Endodermal cell (in vitro differentiated cells): ENCODE measurements around the gene TLL1. TPM values are rescaled to one million over a fixed set of nuclear protein-coding genes. Genes with fewer than 3 reads are reported as not detected.

Source experiments
- DNase-seq: peaks from one replicate; pipeline ENCODE4 v3.0.0-alpha.2; 2017
- H3K27ac ChIP-seq: 2 replicates; pipeline ENCODE4 v1.5.1; 2013; ENCODE audit warnings: mild to moderate bottlenecking, low read depth, low read length, moderate library complexity
- H3K27me3 ChIP-seq: 2 replicates; pipeline ENCODE4 v1.6.1; 2013; ENCODE audit warnings: mild to moderate bottlenecking, low read length, moderate library complexity; ENCODE audit not compliant: insufficient read depth, control insufficient read depth, poor library complexity, severe bottlenecking
- H3K36me3 ChIP-seq: 2 replicates; pipeline ENCODE4 v1.7.0; 2013; ENCODE audit warnings: mild to moderate bottlenecking, low read length, moderate library complexity; ENCODE audit not compliant: control insufficient read depth, insufficient read depth
- H3K4me1 ChIP-seq: one replicate; pipeline ENCODE4 v1.7.0; 2013; ENCODE audit warnings: low read length; ENCODE audit not compliant: control insufficient read depth, insufficient read depth
- H3K4me3 ChIP-seq: 2 replicates; pipeline ENCODE4 v1.5.1; 2013; ENCODE audit warnings: mild to moderate bottlenecking, low read length, moderate library complexity
- H3K9ac ChIP-seq: 2 replicates; pipeline ENCODE4 v1.6.1; 2013; ENCODE audit warnings: mild to moderate bottlenecking, low read length, moderate library complexity; ENCODE audit not compliant: poor library complexity, severe bottlenecking; ENCODE audit errors: extremely low read depth
- H3K9me3 ChIP-seq: 2 replicates; pipeline ENCODE4 v1.6.1; 2013; ENCODE audit warnings: mild to moderate bottlenecking, low read length, moderate library complexity; ENCODE audit not compliant: control insufficient read depth
- H3K27ac Mint-ChIP-seq: 2 replicates; pipeline ENCODE4 v1.8.0; 2020; ENCODE audit warnings: mixed read lengths
- H3K27me3 Mint-ChIP-seq: 2 replicates; pipeline ENCODE4 v1.8.0; 2021; ENCODE audit warnings: mild to moderate bottlenecking, mixed read lengths; ENCODE audit not compliant: insufficient read depth
- H3K36me3 Mint-ChIP-seq: 2 replicates; pipeline ENCODE4 v1.8.0; 2020; ENCODE audit warnings: low read depth, mixed read lengths
- H3K4me1 Mint-ChIP-seq: 2 replicates; pipeline ENCODE4 v1.8.0; 2020; ENCODE audit warnings: mixed read lengths
- H3K4me3 Mint-ChIP-seq: 2 replicates; pipeline ENCODE4 v1.8.0; 2020; ENCODE audit warnings: mild to moderate bottlenecking, moderate library complexity, mixed read lengths
- H3K9me3 Mint-ChIP-seq: 2 replicates; pipeline ENCODE4 v1.8.0; 2020; ENCODE audit warnings: mild to moderate bottlenecking, mixed read lengths
- CTCF ChIP-seq: fragments of 200-600 bp; sonication (generic); conservative IDR thresholded peaks from 2 replicates; pipeline ENCODE4 v1.5.0; 2021; ENCODE audit warnings: antibody characterized with exemption, mild to moderate bottlenecking
- WGBS, 2 experiments: methylation state at CpG; one replicate each; pipeline versions ENCODE4 v1.1.5 to v1.1.7; 2013; ENCODE audit warnings: missing lambda C conversion rate in 2 of 2, mixed read lengths in 1 of 2; ENCODE audit not compliant: insufficient coverage in 1 of 2, insufficient read length in 1 of 2; 5-methylcytosine and 5-hydroxymethylcytosine counted together
- total RNA-seq, 2 donors: library from RNA; stranded (reverse); fragmentation: NEBNext Ultra II Directional in 1 of 2; extraction: Animal tissue kit (Norgen Biotek cat#: 25700) in 1 of 2; gene quantifications; 2 replicates in 1 of 2; 3 replicates in 1 of 2; pipeline ENCODE4 v1.2.1, GENCODE V29; 2021

The TLL1 gene
- total RNA-seq, 2 donors from 2014 or later: 0.18 to 3.8 TPM

GRCh38 chr4:166066936-166067335, 193.9 kb downstream of the TLL1 start:
- Histone ChIP-seq H3K9me3 (no peaks in the 10 kb centered on the region), H3K4me1 (no peaks in the 10 kb centered on the region), H3K4me3 (no peak overlapping the region), H3K36me3 (no peaks in the 10 kb centered on the region), H3K9ac (no peak overlapping the region), H3K27me3 (no peaks in the 10 kb centered on the region), H3K27ac (no peak overlapping the region)
- Mint-ChIP-seq H3K4me1 (no peaks in the 10 kb centered on the region), H3K4me3 (no peak overlapping the region), H3K9me3 (peaks cover 5% of the 10 kb centered on the region), H3K27ac (no peak overlapping the region), H3K36me3 (peaks cover 3% of the 10 kb centered on the region), H3K27me3 (no peaks in the 10 kb centered on the region)
- no CpG with 5 or more reads among the region's 1 CpG for whole genome bisulfite sequencing, 2 experiments
- no peak for TF ChIP-seq CTCF
- no peak for DNase-seq

GRCh38 chr4:166067915-166068314, 194.9 kb downstream of the TLL1 start:
- no peaks in the 10 kb centered on the region for H3K27me3 ChIP-seq
- DNase-seq: no peak
- H3K4me1 ChIP-seq: no peaks in the 10 kb centered on the region
- no peaks in the 10 kb centered on the region for H3K36me3 ChIP-seq
- 95% methylated on average over 1 of the region's 1 CpG; no CpG with 5 or more reads in 1 of the 2 experiments for WGBS, 2 experiments
- no peak for TF ChIP-seq CTCF
- Mint-ChIP-seq H3K4me3 (no peak overlapping the region), H3K9me3 (no peaks in the 10 kb centered on the region), H3K4me1 (no peaks in the 10 kb centered on the region), H3K27me3 (no peaks in the 10 kb centered on the region), H3K36me3 (no peaks in the 10 kb centered on the region), H3K27ac (no peak overlapping the region)
- H3K9ac ChIP-seq: no peak overlapping the region
- H3K27ac ChIP-seq: no peak overlapping the region
- H3K9me3 ChIP-seq: no peaks in the 10 kb centered on the region
- no peak overlapping the region for H3K4me3 ChIP-seq

GRCh38 chr4:166073783-166074182, 200.7 kb downstream of the TLL1 start:
- WGBS, 2 experiments: 92 to 93% methylated on average over 3 to 6 of the region's 6 CpGs
- no peak overlapping the region for H3K27ac Mint-ChIP-seq

More at GRCh38 chr4:166073783-166074182, 200.7 kb downstream of the TLL1 start:
- H3K9me3 Mint-ChIP-seq: no peaks in the 10 kb centered on the region
- H3K36me3 Mint-ChIP-seq: no peaks in the 10 kb centered on the region
- no peaks in the 10 kb centered on the region for H3K36me3 ChIP-seq
- H3K27ac ChIP-seq: no peak overlapping the region
- no peak overlapping the region for H3K4me3 Mint-ChIP-seq
- no peak for TF ChIP-seq CTCF
- H3K4me3 ChIP-seq: no peak overlapping the region
- H3K27me3 Mint-ChIP-seq: no peaks in the 10 kb centered on the region
- H3K27me3 ChIP-seq: no peaks in the 10 kb centered on the region
- DNase-seq: no peak
- H3K4me1 ChIP-seq: no peaks in the 10 kb centered on the region
- no peaks in the 10 kb centered on the region for H3K9me3 ChIP-seq
- no peaks in the 10 kb centered on the region for H3K4me1 Mint-ChIP-seq
- H3K9ac ChIP-seq: no peak overlapping the region
